ENCODE measurements around the gene JUND.

JUND gene

DNA sequence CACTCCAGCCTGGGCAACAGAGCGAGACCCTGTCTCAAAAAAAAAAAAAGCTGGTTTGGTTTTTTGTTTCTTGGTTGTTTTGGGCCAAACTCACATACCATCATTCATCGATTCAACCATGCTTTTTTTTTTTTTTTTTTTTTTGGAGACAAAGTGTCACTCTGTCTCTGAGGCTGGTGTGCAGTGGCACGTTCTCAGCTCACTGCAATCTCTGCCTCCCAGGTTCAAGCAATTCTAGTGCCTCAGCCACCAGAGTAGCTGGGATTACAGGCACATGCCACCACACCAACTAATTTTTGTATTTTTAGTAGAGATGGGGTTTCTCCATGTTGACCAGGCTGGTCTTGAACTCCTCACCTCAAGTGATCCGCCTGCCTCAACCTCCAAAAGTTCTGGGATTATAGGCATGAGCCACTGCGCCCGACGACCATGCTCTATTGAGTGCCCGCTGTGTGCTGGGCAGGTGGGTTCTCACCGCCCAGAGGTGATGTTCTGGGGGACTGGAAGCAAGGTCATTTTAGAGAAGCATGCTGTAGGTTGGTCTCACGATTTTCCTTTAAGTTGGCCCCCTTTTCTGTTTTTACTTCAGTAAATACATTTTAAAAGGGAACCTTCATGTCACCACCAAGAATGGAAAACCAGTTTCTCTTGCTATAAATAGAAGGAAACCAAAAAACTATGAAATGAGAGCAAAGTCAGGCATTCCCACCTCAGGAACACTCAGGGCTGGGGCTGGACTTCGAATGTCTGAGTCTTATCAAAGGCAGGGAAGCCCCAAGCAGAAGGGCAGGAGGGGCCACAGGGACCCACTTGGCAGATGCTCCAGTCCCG lies 8.3 kb upstream of the JUND start:
- no peak for DNase-seq

DNA sequence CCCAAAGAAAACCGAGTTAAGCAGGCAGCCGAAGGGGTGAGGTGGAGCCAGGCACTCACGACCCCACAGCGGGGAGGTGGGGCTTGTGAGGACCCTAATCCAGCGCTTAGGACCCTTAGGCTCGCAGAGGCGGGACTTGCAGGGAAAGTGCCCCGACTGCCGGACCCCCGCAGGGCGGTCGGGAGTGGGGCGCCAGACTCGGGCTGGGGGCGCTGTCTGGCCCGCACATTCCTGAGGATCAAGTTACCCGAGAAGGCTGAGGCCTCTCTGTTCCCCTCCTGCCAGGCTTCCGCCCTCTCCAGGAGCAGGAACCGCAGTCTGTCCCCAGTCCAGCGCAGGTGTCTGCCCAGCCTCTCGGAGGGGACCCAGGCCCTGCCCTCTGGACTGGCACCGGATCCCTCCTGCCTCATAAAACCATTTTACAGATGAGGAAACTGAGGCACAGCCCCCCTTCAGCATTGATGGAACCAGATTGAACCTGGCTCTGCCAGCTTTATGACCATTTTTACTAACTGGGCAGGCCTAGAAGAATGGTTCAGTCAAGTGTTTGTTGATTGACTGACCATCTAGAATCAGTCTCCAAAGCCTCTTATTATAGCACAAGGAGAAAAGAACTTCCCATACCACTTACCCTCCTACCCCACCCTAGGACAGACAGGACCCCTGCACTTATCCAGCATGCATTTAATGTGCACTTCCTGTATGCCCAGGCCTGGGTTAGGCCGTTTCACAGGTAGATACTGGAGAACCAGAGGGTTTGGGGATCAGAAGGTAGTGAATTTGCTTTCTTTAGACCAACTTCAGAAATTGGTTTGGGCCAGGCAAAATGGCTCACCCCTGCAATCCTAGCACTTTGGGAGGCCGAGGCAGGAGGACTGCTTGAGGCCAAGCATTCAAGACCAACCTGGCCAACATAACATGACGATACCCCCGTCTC lies 6.7 kb upstream of the JUND start:
- no peak for DNase-seq

DNA sequence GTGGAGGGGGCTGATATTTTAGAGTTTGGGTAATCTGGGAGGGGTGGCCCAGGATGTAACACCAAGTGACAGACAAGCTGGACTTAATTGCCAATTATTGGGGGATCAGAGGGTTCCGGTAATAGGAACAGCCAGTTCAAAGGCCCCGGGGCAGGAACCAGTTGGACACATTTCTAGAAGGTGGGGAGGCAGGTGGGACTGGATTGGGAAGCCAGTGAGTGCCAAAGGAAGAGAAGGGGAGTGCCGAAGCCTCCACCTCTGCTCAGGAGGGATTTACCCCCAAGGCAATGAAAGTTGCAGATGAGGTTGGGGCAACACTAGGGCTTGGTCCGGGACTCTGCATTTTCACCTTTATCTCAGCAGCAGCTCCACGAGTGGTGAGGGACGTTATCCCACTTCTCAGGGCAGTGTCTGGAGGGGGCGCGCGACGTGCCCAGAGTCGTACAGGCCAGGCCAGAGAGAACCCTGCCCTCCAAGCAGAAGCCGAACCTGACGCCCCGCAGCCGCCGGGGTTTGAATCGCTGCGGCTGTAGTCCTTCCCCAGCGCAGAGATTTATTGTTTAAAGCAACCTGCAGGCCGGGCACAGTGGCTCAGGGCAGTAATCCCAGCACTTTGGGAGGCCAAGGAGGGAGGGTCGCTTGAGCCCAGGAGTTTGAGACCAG lies 5.7 kb upstream of the JUND start:
- no peak for DNase-seq

DNA sequence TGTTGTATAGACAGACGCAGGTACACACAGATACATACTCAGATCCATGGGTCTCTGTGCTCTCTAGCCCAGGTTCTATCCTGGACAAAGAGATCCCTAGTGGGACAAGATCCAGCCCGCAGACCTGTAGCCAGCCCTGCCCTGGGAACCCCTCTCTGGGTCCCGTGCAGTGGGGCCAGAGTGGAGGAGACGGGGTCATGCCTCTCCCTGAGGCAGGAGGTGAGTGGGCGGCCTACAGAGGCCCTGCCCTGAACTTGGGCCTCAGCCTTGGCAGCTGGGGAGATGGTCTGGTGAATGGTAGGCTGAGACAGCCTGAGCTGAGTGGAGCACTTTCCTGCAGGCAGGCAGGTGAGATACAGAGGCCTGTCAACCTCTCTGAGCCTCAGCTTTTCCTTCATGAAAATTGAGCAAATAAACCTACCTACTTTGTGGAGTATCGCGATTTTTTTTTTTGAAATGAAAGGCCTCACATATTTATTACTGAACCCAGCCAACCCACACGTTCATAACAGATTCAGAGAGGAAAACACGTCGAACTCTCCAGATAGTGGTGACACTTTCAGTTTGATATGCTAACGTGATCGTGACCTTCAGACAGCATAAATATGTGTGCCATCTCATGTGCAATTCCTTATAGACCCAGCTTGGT lies 3.4 kb upstream of the JUND start:
- DNase-seq = no peak

DNA sequence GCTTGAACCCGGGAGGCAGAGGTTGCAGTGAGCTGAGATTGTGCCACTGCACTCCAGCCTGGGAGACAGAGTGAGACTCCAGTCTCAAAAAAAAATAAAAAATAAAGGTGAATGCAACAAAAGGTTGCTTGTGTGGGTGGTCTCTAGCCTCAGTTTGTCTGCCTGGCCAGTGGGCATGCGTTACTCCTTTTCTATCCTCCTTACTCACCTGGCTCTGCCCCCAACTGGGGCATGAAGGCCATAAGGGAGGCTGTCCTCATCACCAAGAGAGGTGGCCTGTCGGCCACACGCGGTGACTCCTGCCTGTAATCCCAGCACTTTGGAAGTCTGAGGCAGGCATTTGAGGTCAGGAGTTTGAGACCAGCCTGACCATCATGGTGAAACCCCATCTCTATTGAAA lies 1.9 kb upstream of the JUND start:
- no peak for DNase-seq

DNA sequence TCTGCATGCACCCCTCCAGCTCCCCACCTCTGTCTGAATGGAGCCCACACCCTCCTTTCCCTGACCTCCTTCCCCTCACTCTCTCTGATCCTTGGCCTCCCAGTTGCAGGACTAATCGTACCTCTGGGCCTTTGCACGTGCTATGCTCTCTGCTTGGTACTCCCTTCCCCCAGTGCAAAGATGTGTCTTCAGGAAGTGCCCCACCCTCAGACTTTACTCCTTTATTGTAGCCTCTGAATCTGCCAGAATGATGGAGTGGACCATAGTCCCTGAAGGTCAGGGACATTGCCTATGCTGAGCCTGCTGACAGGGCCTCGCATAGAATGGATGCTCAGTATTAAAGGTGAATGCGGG lies 1.3 kb upstream of the JUND start:
- no peak for DNase-seq

DNA sequence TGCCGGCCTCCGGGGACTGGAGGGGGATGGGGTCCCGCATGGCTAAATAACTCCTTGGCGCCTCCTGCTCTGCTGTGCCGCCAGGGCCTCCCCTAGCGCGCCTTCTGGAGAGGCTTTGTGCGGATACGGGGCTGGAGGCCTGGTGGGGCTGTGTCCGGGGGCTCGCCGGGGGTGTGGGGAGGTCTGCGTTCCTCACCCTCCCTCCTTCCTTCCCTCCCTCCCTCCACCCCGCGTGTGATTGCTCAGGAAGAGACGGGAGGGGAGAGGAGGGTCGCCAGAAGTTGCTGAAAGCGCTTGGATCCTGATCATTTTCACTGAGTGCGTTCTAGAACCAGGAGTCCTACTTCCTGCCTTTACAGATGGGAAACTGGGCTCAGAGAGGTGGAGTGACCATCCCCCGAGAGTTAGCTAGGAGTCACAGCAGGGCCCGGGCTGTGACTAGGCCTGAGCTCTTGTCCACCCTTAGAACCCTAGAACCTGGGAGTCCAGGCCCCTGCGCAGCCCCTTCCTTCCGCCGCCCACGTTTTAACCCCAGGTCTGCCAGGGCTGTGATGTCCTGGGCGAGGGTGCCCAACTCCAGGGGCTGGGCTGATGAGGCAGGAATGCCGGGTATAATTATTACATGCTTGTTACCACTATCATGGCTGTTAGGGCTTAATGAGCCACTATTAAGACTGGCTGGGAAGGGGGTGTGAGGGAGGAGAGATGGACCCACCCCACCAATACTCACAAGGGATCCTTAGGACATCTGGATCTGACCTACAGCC lies 782 bp upstream of the JUND start:
- no peak for DNase-seq

DNA sequence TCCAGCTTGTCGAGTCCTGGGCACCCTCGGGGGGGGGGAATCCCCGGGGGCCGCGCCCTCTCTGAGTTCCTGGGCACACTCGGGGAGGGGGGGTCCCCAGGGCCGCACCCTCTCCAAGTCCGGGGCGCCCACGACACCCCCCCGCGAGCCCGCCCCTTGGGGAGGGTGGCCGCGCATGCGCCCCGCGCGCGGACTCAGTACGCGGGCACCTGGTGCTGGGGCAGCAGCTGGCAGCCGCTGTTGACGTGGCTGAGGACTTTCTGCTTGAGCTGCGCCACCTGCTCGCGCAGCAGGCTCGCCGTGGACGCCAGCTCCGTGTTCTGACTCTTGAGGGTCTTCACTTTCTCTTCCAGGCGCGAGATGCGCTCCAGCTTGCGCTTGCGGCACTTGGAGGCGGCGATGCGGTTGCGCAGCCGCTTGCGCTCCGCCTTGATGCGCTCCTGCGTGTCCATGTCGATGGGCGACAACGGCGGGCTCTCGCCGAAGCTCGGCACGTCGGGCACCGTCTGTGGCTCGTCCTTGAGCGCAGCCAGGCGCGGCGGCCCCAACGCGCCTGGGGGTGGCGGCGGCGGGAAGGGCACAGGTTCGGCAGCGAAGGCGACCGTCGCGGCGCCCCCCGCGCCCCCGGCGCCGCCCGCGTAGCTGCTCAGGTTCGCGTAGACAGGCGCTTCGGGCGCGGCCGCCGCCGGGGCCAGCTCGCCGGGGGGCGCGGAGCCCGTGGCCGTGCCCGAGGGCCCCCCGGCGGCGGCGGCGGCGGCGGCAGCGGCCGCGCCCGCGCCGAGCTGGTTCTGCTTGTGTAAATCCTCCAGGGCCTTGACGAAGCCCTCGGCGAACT lies 958 bp downstream of the JUND start:
- DNase-seq = peak; percentile 83

DNA sequence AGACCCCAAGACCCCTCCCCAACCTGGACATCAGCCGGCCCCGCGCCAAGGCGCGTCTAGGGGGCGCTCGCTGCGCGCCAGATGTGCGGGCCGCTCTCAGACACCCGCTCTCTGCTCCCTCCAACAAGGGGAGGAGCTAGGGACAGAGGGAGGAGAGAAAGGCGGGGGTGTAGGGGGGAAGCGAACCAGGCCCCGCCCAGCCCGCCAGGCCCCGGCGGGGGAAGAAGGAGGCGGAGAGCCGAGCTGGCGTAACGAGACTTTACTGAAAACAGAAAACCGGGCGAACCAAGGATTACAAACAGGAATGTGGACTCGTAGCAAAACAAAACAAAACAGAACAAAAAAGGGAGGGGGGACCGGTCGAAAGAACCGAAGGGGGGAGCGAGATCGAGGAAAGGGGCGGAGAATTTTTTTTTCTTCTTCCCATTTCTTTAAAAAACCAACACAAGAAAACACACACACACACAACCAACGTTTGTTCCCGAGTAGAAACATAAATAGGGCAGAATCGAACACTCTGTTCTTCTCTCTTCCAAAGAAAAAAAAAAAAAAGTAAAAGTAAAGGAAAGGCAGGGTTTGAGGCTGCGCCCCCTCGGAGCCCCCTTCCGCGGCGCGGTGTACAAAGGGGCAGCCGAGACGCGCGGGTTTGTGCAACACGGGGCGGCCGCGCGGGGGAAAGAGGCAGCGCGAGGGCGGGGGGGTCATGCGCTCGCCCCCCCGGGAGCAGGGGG lies 1.7 kb downstream of the JUND start:
- DNase-seq = peak; percentile 78

DNA sequence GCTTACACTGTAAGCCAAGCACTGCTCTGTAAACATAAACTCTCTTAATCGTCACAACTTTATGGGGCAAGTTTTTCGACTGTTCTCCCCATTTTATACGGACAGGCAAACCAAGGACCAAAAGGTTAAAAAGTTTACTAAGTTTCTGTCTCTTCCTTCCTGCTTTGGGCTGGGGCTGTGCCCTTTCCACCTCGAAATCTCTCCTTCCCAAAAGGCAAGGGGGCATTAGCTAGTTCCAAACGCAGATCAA lies 2.2 kb downstream of the JUND start:
- no peak for DNase-seq

DNA sequence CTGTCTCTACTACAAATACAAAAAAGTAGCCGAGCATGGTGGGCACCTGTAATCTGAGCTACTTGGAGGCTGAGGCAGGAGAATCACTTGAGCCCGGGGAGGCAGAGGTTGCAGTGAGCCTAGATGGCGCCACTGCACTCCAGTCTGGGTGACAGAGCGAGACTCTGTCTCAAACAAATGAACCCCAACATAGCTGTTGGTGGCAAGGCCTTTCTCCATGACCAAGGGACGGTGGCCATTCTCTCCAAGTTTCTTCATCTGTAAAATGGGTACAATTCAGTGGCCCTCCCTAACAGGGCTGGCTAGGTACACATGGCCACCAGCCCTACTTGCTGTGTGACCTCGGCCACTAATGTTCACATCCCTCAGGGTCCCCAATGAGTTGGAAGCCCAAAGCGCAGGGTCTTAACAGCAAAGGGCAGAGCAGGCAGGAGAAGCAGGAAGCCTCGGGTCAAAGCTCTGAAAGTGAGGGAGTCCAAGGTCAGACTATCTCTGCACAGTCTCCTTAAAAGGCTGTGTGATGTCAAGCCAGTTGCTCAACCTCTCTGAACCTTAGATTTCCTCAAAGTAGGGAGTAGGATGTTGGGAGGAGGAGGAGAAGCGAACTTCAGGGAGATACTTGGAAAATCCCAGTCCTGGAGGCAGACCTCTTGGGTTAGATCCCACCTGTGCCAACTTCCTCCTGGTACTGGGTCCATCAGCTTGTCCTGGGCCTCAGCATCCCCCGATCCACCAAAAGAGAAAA lies 2.7 kb downstream of the JUND start:
- no peak for DNase-seq

DNA sequence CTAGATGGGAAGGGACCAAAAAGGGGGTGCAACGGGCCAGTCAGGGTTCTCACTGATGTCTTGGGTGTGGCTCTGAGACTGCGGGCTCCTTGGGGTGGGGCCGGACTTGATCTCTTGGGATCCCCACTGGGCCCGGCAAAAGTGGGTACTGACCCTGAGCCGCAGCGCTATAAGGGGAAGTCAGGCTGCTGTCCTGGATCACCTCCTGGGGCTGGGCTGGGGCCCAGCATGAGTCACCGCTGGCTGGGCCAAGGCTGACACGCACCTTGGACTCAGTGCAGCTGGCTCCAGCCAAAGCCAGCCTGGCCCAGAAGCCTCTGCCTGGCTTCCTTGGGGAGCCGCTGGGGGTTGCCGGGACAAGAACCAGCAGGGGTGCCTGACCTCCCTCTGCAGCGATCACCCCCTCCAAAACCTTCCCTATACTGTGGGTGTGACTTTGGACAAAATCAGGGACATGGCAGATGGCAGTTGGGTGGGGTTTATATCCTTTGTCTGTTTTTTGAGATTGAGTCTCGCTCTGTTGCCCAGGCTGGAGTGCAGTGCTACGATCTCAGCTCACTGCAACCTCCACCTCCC lies 6.6 kb downstream of the JUND start:
- no peak for DNase-seq

DNA sequence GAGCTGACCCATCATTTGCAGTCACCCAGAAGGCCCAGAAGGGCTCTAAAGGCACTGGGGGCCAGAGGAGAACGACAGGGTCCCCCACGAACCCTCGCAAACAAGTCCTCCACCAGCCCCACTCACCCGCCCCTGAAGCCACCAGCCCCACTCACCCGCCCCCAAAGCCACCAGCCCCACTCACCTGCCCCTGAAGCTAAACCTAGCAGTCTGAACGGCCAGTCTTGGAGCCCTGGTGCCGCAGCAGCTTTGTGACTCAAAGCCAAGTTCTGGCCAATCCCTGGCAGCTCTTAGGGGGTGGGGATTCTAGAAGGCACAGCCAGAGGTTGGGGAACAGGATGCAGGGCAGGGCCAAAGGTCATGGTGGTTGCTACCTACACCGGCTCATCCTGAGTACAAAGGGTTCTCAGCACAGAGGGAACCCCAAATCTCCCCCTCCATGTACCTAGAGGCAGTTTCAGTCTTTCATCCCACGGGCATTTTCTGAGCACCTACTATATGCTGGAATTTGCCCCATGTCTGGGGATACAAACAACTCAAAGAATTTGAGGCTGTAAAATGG lies 7.1 kb downstream of the JUND start, which contains the start of gene IQCN:
Gene IQCN (minus strand): TSS at position 234 of the 562 bp plus-strand sequence. CDS start 4,974 bp downstream, outside the sequence.
- no peak for DNase-seq

DNA sequence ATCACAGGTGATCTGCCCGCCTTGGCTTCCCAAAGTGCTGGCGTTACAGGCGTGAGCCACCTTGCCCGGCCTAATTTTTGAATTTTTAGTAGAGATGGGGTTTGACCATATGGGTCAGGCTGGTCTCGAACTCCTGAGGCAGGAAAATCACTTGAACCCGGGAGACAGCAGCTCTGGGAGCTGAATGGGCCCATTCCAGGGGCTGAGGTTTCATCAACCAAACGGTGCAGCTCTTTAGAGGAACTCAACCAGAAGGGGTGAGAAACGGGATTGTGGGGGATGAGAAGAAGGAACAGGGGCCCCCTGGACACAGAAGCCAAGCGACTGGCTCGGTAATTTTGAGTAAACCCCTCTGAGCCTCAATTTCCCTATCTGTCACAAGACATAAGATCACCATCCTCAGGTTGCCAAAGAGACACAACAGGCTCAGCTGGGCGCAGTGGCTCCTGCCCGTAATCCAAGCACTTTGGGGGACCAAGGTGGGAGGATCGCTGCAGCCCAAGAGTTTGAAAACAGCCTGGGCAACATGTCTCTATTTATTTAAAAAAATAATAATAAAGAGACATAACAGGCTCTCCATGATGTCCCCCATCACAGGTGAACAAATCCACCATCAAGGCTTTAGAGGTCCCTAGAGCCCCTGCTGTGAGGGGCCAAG lies 7.7 kb downstream of the JUND start:
- no peak for DNase-seq

DNA sequence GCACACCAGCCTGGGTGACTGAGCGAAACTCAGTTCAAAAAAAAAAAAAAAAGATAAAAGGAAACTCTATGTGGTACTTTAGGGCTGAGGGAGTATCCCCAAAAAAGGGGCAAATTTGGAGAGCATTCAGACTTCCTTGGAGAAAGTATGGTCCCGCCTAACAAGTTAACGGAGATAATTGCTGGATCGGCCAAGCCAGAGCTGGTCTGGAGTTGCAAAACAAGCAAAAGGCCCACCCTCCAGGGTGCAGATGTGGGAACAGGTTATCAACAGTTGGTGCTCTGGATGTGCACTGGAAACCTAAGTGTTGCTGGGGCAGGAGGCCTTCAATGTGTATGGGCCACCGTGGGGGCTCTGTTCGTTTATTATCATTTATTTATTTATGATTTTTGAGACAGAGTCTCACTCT lies 10.0 kb downstream of the JUND start:
- DNase-seq = no peak

DNA sequence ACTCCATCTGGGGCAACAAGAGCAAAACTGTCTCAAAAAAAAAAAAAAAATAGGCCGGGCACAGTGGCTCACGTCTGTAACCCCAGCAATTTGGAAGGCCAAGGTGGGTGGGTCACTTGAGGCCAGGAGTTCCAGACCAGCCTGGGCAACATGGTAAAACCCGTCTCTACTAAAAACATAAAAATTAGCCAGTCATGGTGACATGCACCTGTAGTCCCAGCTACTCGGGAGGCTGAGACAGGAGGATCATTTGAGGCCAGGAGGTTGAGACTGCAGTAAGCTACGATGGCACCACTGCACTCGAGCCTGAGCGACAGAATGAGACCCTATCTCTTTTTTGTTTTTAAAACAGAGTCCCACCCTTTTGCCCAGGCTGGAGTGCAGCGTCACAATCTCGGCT lies 11.1 kb downstream of the JUND start:
- no peak for DNase-seq

DNA sequence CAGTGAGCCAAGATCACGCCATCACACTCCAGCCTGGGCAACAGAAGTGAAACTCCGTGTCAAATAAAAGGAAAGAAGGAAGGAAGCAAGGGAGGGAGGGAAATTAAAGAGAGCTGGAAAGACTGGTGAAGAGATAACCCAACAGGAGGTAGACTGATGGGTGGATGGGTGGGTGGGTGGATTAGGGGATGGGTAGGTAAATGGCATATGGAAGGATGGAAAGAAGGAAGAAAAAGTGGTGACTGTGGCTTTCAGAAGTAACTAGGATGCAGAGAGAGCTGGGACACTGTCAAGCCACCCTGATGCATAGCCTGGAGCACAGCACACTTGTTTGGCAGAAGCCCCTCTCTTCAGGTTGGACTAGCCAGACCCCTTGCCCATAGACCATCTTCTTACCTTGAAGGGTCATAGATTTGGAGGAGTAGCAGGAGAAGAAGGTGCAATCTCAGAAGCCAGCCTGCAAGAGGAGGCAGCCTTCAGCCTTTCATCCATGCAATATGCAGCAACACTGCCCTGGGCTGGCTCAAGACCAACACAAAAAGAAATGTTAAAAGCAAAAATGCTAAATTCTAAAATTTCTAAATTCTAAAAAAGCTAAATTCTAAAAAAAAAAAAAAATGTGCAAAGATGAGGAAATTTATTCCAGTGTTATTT lies 12.2 kb downstream of the JUND start:
- no peak for DNase-seq

Measured in NCI-H2107 (cell line).